HepG2 (cell line): ENCODE results near the gene CDCA4. TPM values are rescaled to one million over a fixed set of nuclear protein-coding genes. Genes with fewer than 3 reads are reported as not detected.

Experiments used
- ASH2L ChIP-seq: fragments of 300-600, 200-600 bp; sonication (generic); IDR thresholded peaks from 2 replicates; pipeline ENCODE4 v1.7.0; 2017; ENCODE audit warnings: low read depth, mild to moderate bottlenecking, moderate library complexity, mixed read lengths, low read length; ENCODE audit not compliant: insufficient read length
- RAD21 ChIP-seq: fragments of 450-650 bp; formaldehyde crosslinking; IDR thresholded peaks from 2 replicates; pipeline ENCODE4 v1.5.0; 2020; ENCODE audit warnings: mild to moderate bottlenecking
- SMARCE1 ChIP-seq: fragments of 450-650 bp; IDR thresholded peaks from 2 replicates; pipeline ENCODE4 v1.6.1; 2017; ENCODE audit warnings: borderline replicate concordance
- THAP11 ChIP-seq: IDR thresholded peaks from 2 replicates; pipeline ENCODE4 v1.6.1; 2016; ENCODE audit warnings: missing biosample characterization, missing genetic modification reagents
- XBP1 ChIP-seq: sonication (generic); formaldehyde crosslinking; IDR thresholded peaks from 2 replicates; pipeline ENCODE4 v1.5.0; 2020; ENCODE audit warnings: missing genetic modification reagents
- ZNF333 ChIP-seq: sonication (generic); formaldehyde crosslinking; IDR thresholded peaks from 2 replicates; pipeline ENCODE4 v1.4.0; 2020; ENCODE audit warnings: mild to moderate bottlenecking, missing genetic modification reagents, borderline replicate concordance
- polyA plus RNA-seq, 8 experiments: library from polyadenylated mRNA; depleted of rRNA in 3 of 8; stranded (reverse) in 7 of 8; unstranded in 1 of 8; fragments of >200 nt; fragmentation: Illumina TruSeq in 4 of 8; extraction: Trizol in 4 of 8; gene quantifications; 2 replicates each; pipeline versions ENCODE4 v1.2.1 to v1.2.3, GENCODE V29; 2011 to 2016; ENCODE audit warnings: low read depth in 4 of 8, missing spikeins in 1 of 8, mixed read lengths in 1 of 8; ENCODE audit not compliant: insufficient read depth in 1 of 8
- total RNA-seq, 5 experiments: library from RNA; depleted of rRNA; stranded (reverse); fragments of >200 nt; fragmentation: Illumina TruSeq; extraction: Trizol; gene quantifications; 2 replicates each; pipeline ENCODE4 v1.2.3, GENCODE V29; 2016; ENCODE audit warnings: low read depth in 1 of 5
- TF ChIP-seq, protein P1 (sequence below): sonication (generic); formaldehyde crosslinking; IDR thresholded peaks from 2 replicates; pipeline ENCODE4 v1.5.1; 2020; ENCODE audit warnings: missing genetic modification reagents, mild to moderate bottlenecking, borderline replicate concordance
- TF ChIP-seq, protein P2 (sequence below): sonication (generic); formaldehyde crosslinking; IDR thresholded peaks from 2 replicates; pipeline ENCODE4 v1.4.0; 2020; ENCODE audit warnings: missing genetic modification reagents
- TF ChIP-seq, protein P3 (sequence below): sonication (generic); formaldehyde crosslinking; IDR thresholded peaks from 2 replicates; pipeline ENCODE4 v1.5.0; 2020; ENCODE audit warnings: mild to moderate bottlenecking, missing genetic modification reagents
- TF ChIP-seq, protein P4 (sequence below): sonication (generic); formaldehyde crosslinking; IDR thresholded peaks from 2 replicates; pipeline ENCODE4 v1.8.1; 2023; ENCODE audit warnings: mild to moderate bottlenecking, inconsistent platforms, moderate library complexity, missing genetic modification reagents, borderline replicate concordance
- TF ChIP-seq, protein P5 (sequence below): sonication (generic); formaldehyde crosslinking; IDR thresholded peaks from 2 replicates; pipeline ENCODE4 v1.9.0; 2021; ENCODE audit warnings: missing genetic modification reagents, borderline replicate concordance
- TF ChIP-seq, protein P6 (sequence below): sonication (generic); formaldehyde crosslinking; IDR thresholded peaks from 2 replicates; pipeline ENCODE4 v1.5.1; 2020; ENCODE audit warnings: mild to moderate bottlenecking, missing genetic modification reagents, moderate library complexity
- TF ChIP-seq, protein P7 (sequence below): IDR thresholded peaks from 2 replicates; pipeline ENCODE4 v1.6.1; 2012; ENCODE audit warnings: inconsistent platforms

CDCA4 gene
- total and polyA plus RNA-seq, 2 of the 13 experiments (the other 11 are each of a cell fraction or from before 2014, with no cell fraction given), result 19.7 to 43.1 TPM

DNA sequence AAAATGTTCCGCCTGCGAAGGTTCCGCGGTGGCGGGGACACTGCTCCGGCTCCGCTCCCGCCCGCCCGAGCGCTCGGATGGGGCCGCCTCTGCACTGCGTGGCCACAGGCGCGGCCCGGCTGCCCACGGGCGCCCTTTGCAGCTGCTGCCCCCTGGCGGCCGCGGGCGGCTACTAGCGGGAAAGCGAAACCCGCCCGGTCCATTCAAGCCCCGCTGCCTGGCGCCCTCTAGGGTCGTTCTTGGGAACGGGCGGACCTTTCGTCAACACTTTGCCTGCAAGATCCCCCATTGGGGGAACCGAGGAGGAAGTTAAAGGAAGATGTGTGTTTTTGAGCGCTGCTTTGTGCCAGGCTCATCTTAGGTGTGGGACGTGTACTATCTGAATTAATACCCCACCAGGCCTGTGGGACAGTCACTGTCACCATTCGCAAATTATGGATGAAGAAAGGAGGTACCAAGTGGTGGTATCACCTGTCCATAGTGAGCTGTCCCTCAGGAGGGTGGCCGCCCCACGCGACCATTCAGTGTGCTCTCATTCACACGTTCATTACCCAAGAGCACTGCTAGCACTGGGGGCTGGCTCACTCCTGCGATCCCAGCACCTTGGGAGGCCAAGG is 24.9 kb upstream of the CDCA4 start (continued):
- TF ChIP-seq, protein P1, sequence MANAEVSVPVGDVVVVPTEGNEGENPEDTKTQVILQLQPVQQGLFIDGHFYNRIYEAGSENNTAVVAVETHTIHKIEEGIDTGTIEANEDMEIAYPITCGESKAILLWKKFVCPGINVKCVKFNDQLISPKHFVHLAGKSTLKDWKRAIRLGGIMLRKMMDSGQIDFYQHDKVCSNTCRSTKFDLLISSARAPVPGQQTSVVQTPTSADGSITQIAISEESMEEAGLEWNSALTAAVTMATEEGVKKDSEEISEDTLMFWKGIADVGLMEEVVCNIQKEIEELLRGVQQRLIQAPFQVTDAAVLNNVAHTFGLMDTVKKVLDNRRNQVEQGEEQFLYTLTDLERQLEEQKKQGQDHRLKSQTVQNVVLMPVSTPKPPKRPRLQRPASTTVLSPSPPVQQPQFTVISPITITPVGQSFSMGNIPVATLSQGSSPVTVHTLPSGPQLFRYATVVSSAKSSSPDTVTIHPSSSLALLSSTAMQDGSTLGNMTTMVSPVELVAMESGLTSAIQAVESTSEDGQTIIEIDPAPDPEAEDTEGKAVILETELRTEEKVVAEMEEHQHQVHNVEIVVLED (CRISPR knock-in tag), result peak; percentile 32; the same call in 1 of the 2 replicates
- TF ChIP-seq, protein P2, sequence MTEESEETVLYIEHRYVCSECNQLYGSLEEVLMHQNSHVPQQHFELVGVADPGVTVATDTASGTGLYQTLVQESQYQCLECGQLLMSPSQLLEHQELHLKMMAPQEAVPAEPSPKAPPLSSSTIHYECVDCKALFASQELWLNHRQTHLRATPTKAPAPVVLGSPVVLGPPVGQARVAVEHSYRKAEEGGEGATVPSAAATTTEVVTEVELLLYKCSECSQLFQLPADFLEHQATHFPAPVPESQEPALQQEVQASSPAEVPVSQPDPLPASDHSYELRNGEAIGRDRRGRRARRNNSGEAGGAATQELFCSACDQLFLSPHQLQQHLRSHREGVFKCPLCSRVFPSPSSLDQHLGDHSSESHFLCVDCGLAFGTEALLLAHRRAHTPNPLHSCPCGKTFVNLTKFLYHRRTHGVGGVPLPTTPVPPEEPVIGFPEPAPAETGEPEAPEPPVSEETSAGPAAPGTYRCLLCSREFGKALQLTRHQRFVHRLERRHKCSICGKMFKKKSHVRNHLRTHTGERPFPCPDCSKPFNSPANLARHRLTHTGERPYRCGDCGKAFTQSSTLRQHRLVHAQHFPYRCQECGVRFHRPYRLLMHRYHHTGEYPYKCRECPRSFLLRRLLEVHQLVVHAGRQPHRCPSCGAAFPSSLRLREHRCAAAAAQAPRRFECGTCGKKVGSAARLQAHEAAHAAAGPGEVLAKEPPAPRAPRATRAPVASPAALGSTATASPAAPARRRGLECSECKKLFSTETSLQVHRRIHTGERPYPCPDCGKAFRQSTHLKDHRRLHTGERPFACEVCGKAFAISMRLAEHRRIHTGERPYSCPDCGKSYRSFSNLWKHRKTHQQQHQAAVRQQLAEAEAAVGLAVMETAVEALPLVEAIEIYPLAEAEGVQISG (CRISPR knock-in tag), result peak; percentile 69
- TF ChIP-seq ASH2L (no peak), THAP11 (CRISPR knock-in tag) (peak; percentile 40; the same call in 1 of the 2 replicates), XBP1 (no peak), ZNF333 (peak; percentile 42; the same call in 1 of the 2 replicates), RAD21 (CRISPR knock-in tag) (peak; percentile 100), SMARCE1 (no peak)
- TF ChIP-seq, protein P3, sequence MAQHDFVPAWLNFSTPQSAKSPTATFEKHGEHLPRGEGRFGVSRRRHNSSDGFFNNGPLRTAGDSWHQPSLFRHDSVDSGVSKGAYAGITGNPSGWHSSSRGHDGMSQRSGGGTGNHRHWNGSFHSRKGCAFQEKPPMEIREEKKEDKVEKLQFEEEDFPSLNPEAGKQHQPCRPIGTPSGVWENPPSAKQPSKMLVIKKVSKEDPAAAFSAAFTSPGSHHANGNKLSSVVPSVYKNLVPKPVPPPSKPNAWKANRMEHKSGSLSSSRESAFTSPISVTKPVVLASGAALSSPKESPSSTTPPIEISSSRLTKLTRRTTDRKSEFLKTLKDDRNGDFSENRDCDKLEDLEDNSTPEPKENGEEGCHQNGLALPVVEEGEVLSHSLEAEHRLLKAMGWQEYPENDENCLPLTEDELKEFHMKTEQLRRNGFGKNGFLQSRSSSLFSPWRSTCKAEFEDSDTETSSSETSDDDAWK (CRISPR knock-in tag), result no peak
- TF ChIP-seq, protein P4, sequence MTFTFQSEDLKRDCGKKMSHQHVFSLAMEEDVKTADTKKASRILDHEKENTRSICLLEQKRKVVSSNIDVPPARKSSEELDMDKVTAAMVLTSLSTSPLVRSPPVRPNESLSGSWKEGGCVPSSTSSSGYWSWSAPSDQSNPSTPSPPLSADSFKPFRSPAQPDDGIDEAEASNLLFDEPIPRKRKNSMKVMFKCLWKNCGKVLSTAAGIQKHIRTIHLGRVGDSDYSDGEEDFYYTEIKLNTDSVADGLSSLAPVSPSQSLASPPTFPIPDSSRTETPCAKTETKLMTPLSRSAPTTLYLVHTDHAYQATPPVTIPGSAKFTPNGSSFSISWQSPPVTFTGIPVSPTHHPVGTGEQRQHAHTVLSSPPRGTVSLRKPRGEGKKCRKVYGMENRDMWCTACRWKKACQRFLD (CRISPR knock-in tag), result no peak
- TF ChIP-seq, protein P5, sequence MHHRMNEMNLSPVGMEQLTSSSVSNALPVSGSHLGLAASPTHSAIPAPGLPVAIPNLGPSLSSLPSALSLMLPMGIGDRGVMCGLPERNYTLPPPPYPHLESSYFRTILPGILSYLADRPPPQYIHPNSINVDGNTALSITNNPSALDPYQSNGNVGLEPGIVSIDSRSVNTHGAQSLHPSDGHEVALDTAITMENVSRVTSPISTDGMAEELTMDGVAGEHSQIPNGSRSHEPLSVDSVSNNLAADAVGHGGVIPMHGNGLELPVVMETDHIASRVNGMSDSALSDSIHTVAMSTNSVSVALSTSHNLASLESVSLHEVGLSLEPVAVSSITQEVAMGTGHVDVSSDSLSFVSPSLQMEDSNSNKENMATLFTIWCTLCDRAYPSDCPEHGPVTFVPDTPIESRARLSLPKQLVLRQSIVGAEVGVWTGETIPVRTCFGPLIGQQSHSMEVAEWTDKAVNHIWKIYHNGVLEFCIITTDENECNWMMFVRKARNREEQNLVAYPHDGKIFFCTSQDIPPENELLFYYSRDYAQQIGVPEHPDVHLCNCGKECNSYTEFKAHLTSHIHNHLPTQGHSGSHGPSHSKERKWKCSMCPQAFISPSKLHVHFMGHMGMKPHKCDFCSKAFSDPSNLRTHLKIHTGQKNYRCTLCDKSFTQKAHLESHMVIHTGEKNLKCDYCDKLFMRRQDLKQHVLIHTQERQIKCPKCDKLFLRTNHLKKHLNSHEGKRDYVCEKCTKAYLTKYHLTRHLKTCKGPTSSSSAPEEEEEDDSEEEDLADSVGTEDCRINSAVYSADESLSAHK (CRISPR knock-in tag), result no peak
- TF ChIP-seq, protein P6, sequence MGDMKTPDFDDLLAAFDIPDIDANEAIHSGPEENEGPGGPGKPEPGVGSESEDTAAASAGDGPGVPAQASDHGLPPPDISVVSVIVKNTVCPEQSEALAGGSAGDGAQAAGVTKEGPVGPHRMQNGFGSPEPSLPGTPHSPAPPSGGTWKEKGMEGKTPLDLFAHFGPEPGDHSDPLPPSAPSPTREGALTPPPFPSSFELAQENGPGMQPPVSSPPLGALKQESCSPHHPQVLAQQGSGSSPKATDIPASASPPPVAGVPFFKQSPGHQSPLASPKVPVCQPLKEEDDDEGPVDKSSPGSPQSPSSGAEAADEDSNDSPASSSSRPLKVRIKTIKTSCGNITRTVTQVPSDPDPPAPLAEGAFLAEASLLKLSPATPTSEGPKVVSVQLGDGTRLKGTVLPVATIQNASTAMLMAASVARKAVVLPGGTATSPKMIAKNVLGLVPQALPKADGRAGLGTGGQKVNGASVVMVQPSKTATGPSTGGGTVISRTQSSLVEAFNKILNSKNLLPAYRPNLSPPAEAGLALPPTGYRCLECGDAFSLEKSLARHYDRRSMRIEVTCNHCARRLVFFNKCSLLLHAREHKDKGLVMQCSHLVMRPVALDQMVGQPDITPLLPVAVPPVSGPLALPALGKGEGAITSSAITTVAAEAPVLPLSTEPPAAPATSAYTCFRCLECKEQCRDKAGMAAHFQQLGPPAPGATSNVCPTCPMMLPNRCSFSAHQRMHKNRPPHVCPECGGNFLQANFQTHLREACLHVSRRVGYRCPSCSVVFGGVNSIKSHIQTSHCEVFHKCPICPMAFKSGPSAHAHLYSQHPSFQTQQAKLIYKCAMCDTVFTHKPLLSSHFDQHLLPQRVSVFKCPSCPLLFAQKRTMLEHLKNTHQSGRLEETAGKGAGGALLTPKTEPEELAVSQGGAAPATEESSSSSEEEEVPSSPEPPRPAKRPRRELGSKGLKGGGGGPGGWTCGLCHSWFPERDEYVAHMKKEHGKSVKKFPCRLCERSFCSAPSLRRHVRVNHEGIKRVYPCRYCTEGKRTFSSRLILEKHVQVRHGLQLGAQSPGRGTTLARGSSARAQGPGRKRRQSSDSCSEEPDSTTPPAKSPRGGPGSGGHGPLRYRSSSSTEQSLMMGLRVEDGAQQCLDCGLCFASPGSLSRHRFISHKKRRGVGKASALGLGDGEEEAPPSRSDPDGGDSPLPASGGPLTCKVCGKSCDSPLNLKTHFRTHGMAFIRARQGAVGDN (CRISPR knock-in tag), result peak; percentile 69
- TF ChIP-seq, protein P7, sequence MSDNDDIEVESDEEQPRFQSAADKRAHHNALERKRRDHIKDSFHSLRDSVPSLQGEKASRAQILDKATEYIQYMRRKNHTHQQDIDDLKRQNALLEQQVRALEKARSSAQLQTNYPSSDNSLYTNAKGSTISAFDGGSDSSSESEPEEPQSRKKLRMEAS, result peak; percentile 43; the same call in 1 of the 2 replicates
